HepG2 (cell line): ENCODE measurements around the gene NUBP2. TPM values are rescaled to one million over a fixed set of nuclear protein-coding genes. Genes with fewer than 3 reads are reported as not detected.
A peak's percentile ranks its signal among the peaks of the same experiment; 100 is the strongest.

Experiments
- ATAC-seq: fragments of 200-7000 bp; cut with Tn5 transposase; 3 replicates; pipeline ENCODE4 v1.9.1; 2020; ENCODE audit warnings: mild to moderate bottlenecking, moderate library complexity
- BruUV-seq: library from RNA; stranded (reverse); fragments of 400-500 nt; replicated peaks from 2 replicates; lab custom pipeline; 2021; lab: Mats Ljungman, UMichigan
- CTCF ChIA-PET: fragments of 300-600 bp; formaldehyde crosslinking; extraction: SDS; loops from one replicate; lab custom pipeline; 2021; ENCODE audit warnings: low total read pairs, inconsistent platforms, low intra/inter-chr PET ratio; lab: Yijun Ruan, JAX
- POLR2A ChIA-PET: fragments of 350-600 bp; sonication (Branson Sonifier 250); formaldehyde crosslinking; loops from one replicate; lab custom pipeline; 2020; ENCODE audit warnings: antibody characterized with exemption, inconsistent platforms; lab: Yijun Ruan, JAX
- DNase-seq: peaks from one replicate; pipeline ENCODE4 v3.0.0-alpha.2; 2015; ENCODE audit warnings: low spot score
- FAIRE-seq: peaks from 3 replicates; lab custom pipeline; 2011; peaks lifted over from hg19 to GRCh38; lab: Jason Lieb, UNC
- H2AFZ ChIP-seq: one replicate; pipeline ENCODE4 v1.6.1; 2011; ENCODE audit warnings: low read length, inconsistent platforms
- H3K27ac ChIP-seq: fragments of 300-600 bp; 3 replicates; pipeline ENCODE4 v1.8.0; 2011; ENCODE audit warnings: mixed run types, mild to moderate bottlenecking, mixed read lengths, low read length, inconsistent platforms; ENCODE audit not compliant: insufficient read depth; ENCODE audit errors: extremely low read length
- H3K27me3 ChIP-seq, 2 experiments: fragments of 200-600 bp in 1 of 2; 2 replicates in 1 of 2; 3 replicates in 1 of 2; pipeline versions ENCODE4 v1.6.0 to v1.8.0; 2011; ENCODE audit warnings: low read length in 2 of 2, mild to moderate bottlenecking in 2 of 2, moderate library complexity in 2 of 2, inconsistent platforms in 1 of 2; ENCODE audit not compliant: insufficient read depth in 2 of 2, control insufficient read depth in 1 of 2
- H3K36me3 ChIP-seq, 2 experiments: fragments of 200-600 bp in 1 of 2; replicated peaks in 1 of 2; 2 replicates in 1 of 2; 3 replicates in 1 of 2; pipeline versions ENCODE4 v1.5.1 to v1.8.0; 2011; ENCODE audit warnings: low read length in 2 of 2, inconsistent platforms in 1 of 2; ENCODE audit not compliant: insufficient read depth in 2 of 2, control insufficient read depth in 1 of 2
- H3K4me1 ChIP-seq: 2 replicates; pipeline ENCODE4 v1.5.1; 2012; ENCODE audit warnings: low read length, inconsistent platforms; ENCODE audit not compliant: insufficient read depth
- H3K4me2 ChIP-seq: 2 replicates; pipeline ENCODE4 v1.6.0; 2011; ENCODE audit warnings: low read depth, low read length, inconsistent platforms
- H3K4me3 ChIP-seq, 3 experiments: fragments of 200-600 bp in 1 of 3; sonication (generic), shearing (Covaris generic) in 1 of 3; replicated peaks in 1 of 3; 2 replicates each; pipeline ENCODE4 v1.5.1; 2011 to 2016; ENCODE audit warnings: low read length in 3 of 3, inconsistent platforms in 2 of 3, low read depth in 2 of 3, mild to moderate bottlenecking in 2 of 3, control low read depth in 1 of 3, mixed read lengths in 1 of 3; ENCODE audit not compliant: insufficient read depth in 1 of 3
- H3K79me2 ChIP-seq: one replicate; pipeline ENCODE4 v1.6.1; 2011; ENCODE audit warnings: low read length, inconsistent platforms; ENCODE audit not compliant: insufficient read depth
- H3K9ac ChIP-seq: 2 replicates; pipeline ENCODE4 v1.6.0; 2011; ENCODE audit warnings: mild to moderate bottlenecking, low read depth, low read length, inconsistent platforms; ENCODE audit not compliant: insufficient read depth
- H3K9me3 ChIP-seq: 2 replicates; pipeline ENCODE4 v1.5.1; 2012; ENCODE audit warnings: mild to moderate bottlenecking, low read length
- H4K20me1 ChIP-seq: 2 replicates; pipeline ENCODE4 v1.6.0; 2011; ENCODE audit warnings: inconsistent platforms, mild to moderate bottlenecking, low read length, moderate library complexity; ENCODE audit not compliant: insufficient read depth
- ESRRA ChIP-seq: sonication (generic); formaldehyde crosslinking; IDR thresholded peaks from 2 replicates; pipeline ENCODE4 v1.5.1; 2020; ENCODE audit warnings: mild to moderate bottlenecking, low read depth, missing genetic modification reagents
- GABPB1 ChIP-seq: IDR thresholded peaks from 2 replicates; pipeline ENCODE4 v1.6.1; 2016; ENCODE audit warnings: mild to moderate bottlenecking, missing genetic modification reagents, moderate library complexity, missing compliant biosample characterization
- HNRNPK ChIP-seq: fragments of 200-400 bp; formaldehyde crosslinking; IDR thresholded peaks from 2 replicates; pipeline ENCODE4 v1.6.1; 2018; ENCODE audit warnings: low read length, low read depth, moderate library complexity, mild to moderate bottlenecking; ENCODE audit not compliant: poor library complexity, severe bottlenecking
- PATZ1 ChIP-seq: sonication (generic); formaldehyde crosslinking; IDR thresholded peaks from 2 replicates; pipeline ENCODE4 v1.4.0; 2020; ENCODE audit warnings: missing genetic modification reagents
- PPARG ChIP-seq: conservative IDR thresholded peaks from 2 replicates; pipeline ENCODE4 v1.6.1; 2016; ENCODE audit warnings: missing biosample characterization, missing genetic modification reagents
- TFAP4 ChIP-seq: sonication (generic); IDR thresholded peaks from 2 replicates; pipeline ENCODE4 v1.6.1; 2016; ENCODE audit warnings: low read depth, borderline replicate concordance
- ZFAT ChIP-seq: sonication (generic); formaldehyde crosslinking; conservative IDR thresholded peaks from 2 replicates; pipeline ENCODE4 v1.8.1; 2023; ENCODE audit warnings: missing genetic modification reagents, inconsistent platforms
- ZNF260 ChIP-seq: sonication (generic); formaldehyde crosslinking; IDR thresholded peaks from 2 replicates; pipeline ENCODE4 v1.4.0; 2020; ENCODE audit warnings: missing genetic modification reagents, low read depth, mild to moderate bottlenecking, borderline replicate concordance
- ZNF546 ChIP-seq: sonication (generic); formaldehyde crosslinking; conservative IDR thresholded peaks from 2 replicates; pipeline ENCODE4 v1.8.1; 2023; ENCODE audit warnings: mild to moderate bottlenecking, missing genetic modification reagents
- ZNF605 ChIP-seq: sonication (generic); formaldehyde crosslinking; IDR thresholded peaks from 2 replicates; pipeline ENCODE4 v1.8.0; 2022; ENCODE audit warnings: mild to moderate bottlenecking, missing genetic modification reagents
- ZNF772 ChIP-seq: sonication (generic); formaldehyde crosslinking; IDR thresholded peaks from 2 replicates; pipeline ENCODE4 v1.5.0; 2020; ENCODE audit warnings: mild to moderate bottlenecking, missing genetic modification reagents
- ZZZ3 ChIP-seq: sonication (generic); formaldehyde crosslinking; IDR thresholded peaks from 2 replicates; pipeline ENCODE4 v1.4.0; 2020; ENCODE audit warnings: missing genetic modification reagents, mild to moderate bottlenecking, borderline replicate concordance
- WGBS: methylation state at CpG from one replicate; pipeline ENCODE4 v1.1.6; 2017; ENCODE audit warnings: low lambda C conversion rate; 5-methylcytosine and 5-hydroxymethylcytosine counted together
- in situ Hi-C: cut with HindIII; loops from 2 replicates; pipeline ENCODE4 v1.10.0; 2017; ENCODE audit warnings: low pct_unique_long_range_greater_than_20kb; ENCODE audit not compliant: extremely low pct_ligation_motif_present
- intact Hi-C: fragments of 100-400 bp; cut with micrococcal nuclease; formaldehyde crosslinking; loops from one replicate; pipeline ENCODE4 v1.10.0; 2022; ENCODE audit not compliant: unreplicated experiment
- polyA plus RNA-seq, 8 experiments: library from polyadenylated mRNA; depleted of rRNA in 3 of 8; stranded (reverse) in 7 of 8; unstranded in 1 of 8; fragments of >200 nt; fragmentation: Illumina TruSeq in 4 of 8; extraction: Trizol in 4 of 8; gene quantifications; 2 replicates each; pipeline versions ENCODE4 v1.2.1 to v1.2.3, GENCODE V29; 2011 to 2016; ENCODE audit warnings: low read depth in 4 of 8, missing spikeins in 1 of 8, mixed read lengths in 1 of 8; ENCODE audit not compliant: insufficient read depth in 1 of 8
- total RNA-seq, 5 experiments: library from RNA; depleted of rRNA; stranded (reverse); fragments of >200 nt; fragmentation: Illumina TruSeq; extraction: Trizol; gene quantifications; 2 replicates each; pipeline ENCODE4 v1.2.3, GENCODE V29; 2016; ENCODE audit warnings: low read depth in 1 of 5
- TF ChIP-seq, protein P1 (sequence below): sonication (generic); formaldehyde crosslinking; IDR thresholded peaks from 2 replicates; pipeline ENCODE4 v1.5.0; 2020; ENCODE audit warnings: mild to moderate bottlenecking, missing genetic modification reagents
- TF ChIP-seq, protein P2 (sequence below): sonication (generic); formaldehyde crosslinking; IDR thresholded peaks from 2 replicates; pipeline ENCODE4 v1.4.0; 2020; ENCODE audit warnings: missing genetic modification reagents

NUBP2 gene
- total and polyA plus RNA-seq, 2 of the 13 experiments (the other 11 are each of a cell fraction or from before 2014, with no cell fraction given), result 25.7 to 61.5 TPM

DNA sequence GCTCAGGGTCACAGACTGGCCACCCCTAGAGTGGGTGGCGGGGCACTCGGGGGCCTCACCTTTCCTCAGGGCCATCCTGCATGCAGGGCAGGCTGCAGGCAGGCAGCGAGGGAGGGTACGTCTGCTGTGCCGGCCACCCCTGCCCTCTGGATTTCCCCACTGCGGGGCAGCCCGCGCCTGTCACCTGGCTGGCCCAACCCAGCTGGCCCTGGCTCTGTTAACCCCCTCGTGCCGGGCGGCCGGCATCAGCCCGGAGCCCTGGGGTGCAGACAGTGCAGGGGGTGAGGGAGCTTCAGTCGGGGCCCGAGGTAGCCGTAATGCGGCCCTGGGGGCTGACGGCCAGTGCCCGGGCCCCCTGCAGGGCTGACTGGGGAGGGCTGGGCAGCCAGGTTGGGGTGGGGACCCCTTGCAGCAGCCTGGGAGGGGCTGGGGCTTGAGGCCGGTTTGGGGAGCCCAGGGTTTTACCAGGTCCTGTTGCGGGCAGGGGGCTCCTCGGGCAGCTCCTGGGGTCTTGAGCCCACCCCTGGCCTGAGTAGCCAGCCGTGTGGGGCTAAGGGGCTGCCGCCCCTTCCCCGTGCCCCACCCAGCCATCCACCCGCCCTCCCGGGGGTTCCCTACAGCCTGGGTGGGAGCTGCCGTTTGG is 10.9 kb downstream of the NUBP2 start, which contains the start of gene IGFALS:
Gene IGFALS, minus strand, starts transcription at position 128 of the 643 bp plus-strand sequence. Its CDS starts 53 bp downstream, at position 75.
- Histone ChIP-seq H3K9ac (peak within 1 kb of the TSS; percentile 73), H3K4me3 (peak within 1 kb of the TSS; percentile 53 to 75 (median 59)), H3K36me3 (0 out of 5 replicates have a peak, but pooled peaks cover 0 to 4% of the 10 kb centered on the region in 2 experiments), H3K79me2 (no peaks in the 10 kb centered on the region), H2AFZ (no peak within 1 kb of the TSS), H3K4me2 (peak within 1 kb of the TSS; percentile 92), H3K9me3 (peaks cover 14% of the 10 kb centered on the region), H3K27ac (peak within 1 kb of the TSS; percentile 65), H4K20me1 (no peaks in the 10 kb centered on the region), H3K4me1 (peaks cover 25% of the 10 kb centered on the region), H3K27me3 (no peaks in the 10 kb centered on the region)
- no CpG with 5 or more reads among the region's 28 CpGs for WGBS
- FAIRE-seq, result no peak
- intact Hi-C loops (loop anchor here (1.0 kb wide), 1 partner anchor 19 kb away; no protein-coding TSS in a partner anchor), in situ Hi-C loops (no loop called here)
- no TSS peak for BruUV-seq
- POLR2A ChIA-PET, result interaction anchor here (0.5 to 5.5 kb wide), 10 partner anchors 11 to 149 kb away, joined by 3 to 57 read pairs (median 4); partner anchors contain the start of genes EME2, FAHD1, HAGH and MRPS34
- no peak for DNase-seq
- peak; percentile 45 for ATAC-seq
- CTCF ChIA-PET, result interaction anchor here (1.7 kb wide), 1 partner anchor 19 kb away, joined by 4 read pairs; no protein-coding TSS in a partner anchor
- TF ChIP-seq HNRNPK, result peak; percentile 43
- peak; percentile 47; the same call in 1 of the 2 replicates for TF ChIP-seq PATZ1 (CRISPR knock-in tag)
- TF ChIP-seq, protein P1, sequence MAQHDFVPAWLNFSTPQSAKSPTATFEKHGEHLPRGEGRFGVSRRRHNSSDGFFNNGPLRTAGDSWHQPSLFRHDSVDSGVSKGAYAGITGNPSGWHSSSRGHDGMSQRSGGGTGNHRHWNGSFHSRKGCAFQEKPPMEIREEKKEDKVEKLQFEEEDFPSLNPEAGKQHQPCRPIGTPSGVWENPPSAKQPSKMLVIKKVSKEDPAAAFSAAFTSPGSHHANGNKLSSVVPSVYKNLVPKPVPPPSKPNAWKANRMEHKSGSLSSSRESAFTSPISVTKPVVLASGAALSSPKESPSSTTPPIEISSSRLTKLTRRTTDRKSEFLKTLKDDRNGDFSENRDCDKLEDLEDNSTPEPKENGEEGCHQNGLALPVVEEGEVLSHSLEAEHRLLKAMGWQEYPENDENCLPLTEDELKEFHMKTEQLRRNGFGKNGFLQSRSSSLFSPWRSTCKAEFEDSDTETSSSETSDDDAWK, result no peak
- 0 out of 2 replicates have a peak, but pooled peaks have one; percentile 23 for TF ChIP-seq ZNF772 (CRISPR knock-in tag)
- TF ChIP-seq, protein P2, sequence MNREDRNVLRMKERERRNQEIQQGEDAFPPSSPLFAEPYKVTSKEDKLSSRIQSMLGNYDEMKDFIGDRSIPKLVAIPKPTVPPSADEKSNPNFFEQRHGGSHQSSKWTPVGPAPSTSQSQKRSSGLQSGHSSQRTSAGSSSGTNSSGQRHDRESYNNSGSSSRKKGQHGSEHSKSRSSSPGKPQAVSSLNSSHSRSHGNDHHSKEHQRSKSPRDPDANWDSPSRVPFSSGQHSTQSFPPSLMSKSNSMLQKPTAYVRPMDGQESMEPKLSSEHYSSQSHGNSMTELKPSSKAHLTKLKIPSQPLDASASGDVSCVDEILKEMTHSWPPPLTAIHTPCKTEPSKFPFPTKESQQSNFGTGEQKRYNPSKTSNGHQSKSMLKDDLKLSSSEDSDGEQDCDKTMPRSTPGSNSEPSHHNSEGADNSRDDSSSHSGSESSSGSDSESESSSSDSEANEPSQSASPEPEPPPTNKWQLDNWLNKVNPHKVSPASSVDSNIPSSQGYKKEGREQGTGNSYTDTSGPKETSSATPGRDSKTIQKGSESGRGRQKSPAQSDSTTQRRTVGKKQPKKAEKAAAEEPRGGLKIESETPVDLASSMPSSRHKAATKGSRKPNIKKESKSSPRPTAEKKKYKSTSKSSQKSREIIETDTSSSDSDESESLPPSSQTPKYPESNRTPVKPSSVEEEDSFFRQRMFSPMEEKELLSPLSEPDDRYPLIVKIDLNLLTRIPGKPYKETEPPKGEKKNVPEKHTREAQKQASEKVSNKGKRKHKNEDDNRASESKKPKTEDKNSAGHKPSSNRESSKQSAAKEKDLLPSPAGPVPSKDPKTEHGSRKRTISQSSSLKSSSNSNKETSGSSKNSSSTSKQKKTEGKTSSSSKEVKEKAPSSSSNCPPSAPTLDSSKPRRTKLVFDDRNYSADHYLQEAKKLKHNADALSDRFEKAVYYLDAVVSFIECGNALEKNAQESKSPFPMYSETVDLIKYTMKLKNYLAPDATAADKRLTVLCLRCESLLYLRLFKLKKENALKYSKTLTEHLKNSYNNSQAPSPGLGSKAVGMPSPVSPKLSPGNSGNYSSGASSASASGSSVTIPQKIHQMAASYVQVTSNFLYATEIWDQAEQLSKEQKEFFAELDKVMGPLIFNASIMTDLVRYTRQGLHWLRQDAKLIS (CRISPR knock-in tag), result no peak
- no peak for TF ChIP-seq PPARG (CRISPR knock-in tag)
- peak; percentile 80; the same call in 1 of the 2 replicates for TF ChIP-seq TFAP4
- TF ChIP-seq ZZZ3 (CRISPR knock-in tag), result no peak
- TF ChIP-seq ZNF546 (CRISPR knock-in tag), result no peak
- TF ChIP-seq ZNF260 (CRISPR knock-in tag), result no peak
- TF ChIP-seq GABPB1 (CRISPR knock-in tag), result no peak
- TF ChIP-seq ESRRA (CRISPR knock-in tag), result 0 out of 2 replicates have a peak, but pooled peaks have one; percentile 7
- TF ChIP-seq ZNF605 (CRISPR knock-in tag), result no peak
- no peak for TF ChIP-seq ZFAT (CRISPR knock-in tag)
